Endodermal cell (in vitro differentiated cells): ENCODE measurements around the gene MEX3C. TPM values are rescaled to one million over a fixed set of nuclear protein-coding genes. Genes with fewer than 3 reads are reported as not detected.

Source experiments
- DNase-seq: peaks from one replicate; pipeline ENCODE4 v3.0.0-alpha.2; 2017
- H3K27ac ChIP-seq: 2 replicates; pipeline ENCODE4 v1.5.1; 2013; ENCODE audit warnings: mild to moderate bottlenecking, low read depth, low read length, moderate library complexity
- H3K27me3 ChIP-seq: 2 replicates; pipeline ENCODE4 v1.6.1; 2013; ENCODE audit warnings: mild to moderate bottlenecking, low read length, moderate library complexity; ENCODE audit not compliant: insufficient read depth, control insufficient read depth, poor library complexity, severe bottlenecking
- H3K36me3 ChIP-seq: 2 replicates; pipeline ENCODE4 v1.7.0; 2013; ENCODE audit warnings: mild to moderate bottlenecking, low read length, moderate library complexity; ENCODE audit not compliant: control insufficient read depth, insufficient read depth
- H3K4me1 ChIP-seq: one replicate; pipeline ENCODE4 v1.7.0; 2013; ENCODE audit warnings: low read length; ENCODE audit not compliant: control insufficient read depth, insufficient read depth
- H3K4me3 ChIP-seq: 2 replicates; pipeline ENCODE4 v1.5.1; 2013; ENCODE audit warnings: mild to moderate bottlenecking, low read length, moderate library complexity
- H3K9ac ChIP-seq: 2 replicates; pipeline ENCODE4 v1.6.1; 2013; ENCODE audit warnings: mild to moderate bottlenecking, low read length, moderate library complexity; ENCODE audit not compliant: poor library complexity, severe bottlenecking; ENCODE audit errors: extremely low read depth
- H3K9me3 ChIP-seq: 2 replicates; pipeline ENCODE4 v1.6.1; 2013; ENCODE audit warnings: mild to moderate bottlenecking, low read length, moderate library complexity; ENCODE audit not compliant: control insufficient read depth
- H3K27ac Mint-ChIP-seq: 2 replicates; pipeline ENCODE4 v1.8.0; 2020; ENCODE audit warnings: mixed read lengths
- H3K27me3 Mint-ChIP-seq: 2 replicates; pipeline ENCODE4 v1.8.0; 2021; ENCODE audit warnings: mild to moderate bottlenecking, mixed read lengths; ENCODE audit not compliant: insufficient read depth
- H3K36me3 Mint-ChIP-seq: 2 replicates; pipeline ENCODE4 v1.8.0; 2020; ENCODE audit warnings: low read depth, mixed read lengths
- H3K4me1 Mint-ChIP-seq: 2 replicates; pipeline ENCODE4 v1.8.0; 2020; ENCODE audit warnings: mixed read lengths
- H3K4me3 Mint-ChIP-seq: 2 replicates; pipeline ENCODE4 v1.8.0; 2020; ENCODE audit warnings: mild to moderate bottlenecking, moderate library complexity, mixed read lengths
- H3K9me3 Mint-ChIP-seq: 2 replicates; pipeline ENCODE4 v1.8.0; 2020; ENCODE audit warnings: mild to moderate bottlenecking, mixed read lengths
- WGBS, 2 experiments: methylation state at CpG; one replicate each; pipeline versions ENCODE4 v1.1.5 to v1.1.7; 2013; ENCODE audit warnings: missing lambda C conversion rate in 2 of 2, mixed read lengths in 1 of 2; ENCODE audit not compliant: insufficient coverage in 1 of 2, insufficient read length in 1 of 2; 5-methylcytosine and 5-hydroxymethylcytosine counted together
- total RNA-seq, 2 donors: library from RNA; stranded (reverse); fragmentation: NEBNext Ultra II Directional in 1 of 2; extraction: Animal tissue kit (Norgen Biotek cat#: 25700) in 1 of 2; gene quantifications; 2 replicates in 1 of 2; 3 replicates in 1 of 2; pipeline ENCODE4 v1.2.1, GENCODE V29; 2021
- TF ChIP-seq, protein P1 (sequence below): fragments of 200-600 bp; sonication (generic); conservative IDR thresholded peaks from 2 replicates; pipeline ENCODE4 v1.5.0; 2021; ENCODE audit warnings: antibody characterized with exemption, mild to moderate bottlenecking

MEX3C gene
- total RNA-seq, 2 donors from 2014 or later, result 60.1 to 68.4 TPM

- Histone ChIP-seq H3K4me1 (no peaks in the 10 kb centered on the region), H3K4me3 (no peak overlapping the region), H3K27me3 (no peaks in the 10 kb centered on the region), H3K9me3 (no peaks in the 10 kb centered on the region), H3K36me3 (peaks cover 72% of the 10 kb centered on the region), H3K27ac (no peak overlapping the region), H3K9ac (no peak overlapping the region)
- Mint-ChIP-seq H3K9me3 (no peaks in the 10 kb centered on the region), H3K4me3 (no peak overlapping the region), H3K36me3 (peaks cover 34% of the 10 kb centered on the region), H3K27ac (no peak overlapping the region), H3K4me1 (peaks cover 24% of the 10 kb centered on the region), H3K27me3 (no peaks in the 10 kb centered on the region)
- WGBS, 2 experiments, result no CpG with 5 or more reads among the region's 1 CpG
- TF ChIP-seq, protein P1, sequence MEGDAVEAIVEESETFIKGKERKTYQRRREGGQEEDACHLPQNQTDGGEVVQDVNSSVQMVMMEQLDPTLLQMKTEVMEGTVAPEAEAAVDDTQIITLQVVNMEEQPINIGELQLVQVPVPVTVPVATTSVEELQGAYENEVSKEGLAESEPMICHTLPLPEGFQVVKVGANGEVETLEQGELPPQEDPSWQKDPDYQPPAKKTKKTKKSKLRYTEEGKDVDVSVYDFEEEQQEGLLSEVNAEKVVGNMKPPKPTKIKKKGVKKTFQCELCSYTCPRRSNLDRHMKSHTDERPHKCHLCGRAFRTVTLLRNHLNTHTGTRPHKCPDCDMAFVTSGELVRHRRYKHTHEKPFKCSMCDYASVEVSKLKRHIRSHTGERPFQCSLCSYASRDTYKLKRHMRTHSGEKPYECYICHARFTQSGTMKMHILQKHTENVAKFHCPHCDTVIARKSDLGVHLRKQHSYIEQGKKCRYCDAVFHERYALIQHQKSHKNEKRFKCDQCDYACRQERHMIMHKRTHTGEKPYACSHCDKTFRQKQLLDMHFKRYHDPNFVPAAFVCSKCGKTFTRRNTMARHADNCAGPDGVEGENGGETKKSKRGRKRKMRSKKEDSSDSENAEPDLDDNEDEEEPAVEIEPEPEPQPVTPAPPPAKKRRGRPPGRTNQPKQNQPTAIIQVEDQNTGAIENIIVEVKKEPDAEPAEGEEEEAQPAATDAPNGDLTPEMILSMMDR, result no peak
- DNase-seq, result no peak
Observed at GRCh38 chr18:51183372-51184090, 13.9 kb downstream of the MEX3C start.

- Mint-ChIP-seq H3K4me1 (peaks cover 20% of the 10 kb centered on the region), H3K4me3 (no peak overlapping the region), H3K36me3 (peaks cover 31% of the 10 kb centered on the region), H3K27ac (no peak overlapping the region), H3K9me3 (no peaks in the 10 kb centered on the region), H3K27me3 (no peaks in the 10 kb centered on the region)
- Histone ChIP-seq H3K9ac (no peak overlapping the region), H3K27me3 (no peaks in the 10 kb centered on the region), H3K36me3 (peaks cover 74% of the 10 kb centered on the region), H3K4me3 (no peak overlapping the region), H3K27ac (no peak overlapping the region), H3K4me1 (no peaks in the 10 kb centered on the region), H3K9me3 (no peaks in the 10 kb centered on the region)
- DNase-seq, result no peak
- TF ChIP-seq, protein P1, result no peak
Observed at GRCh38 chr18:51182824-51183223, 14.7 kb downstream of the MEX3C start.

GRCh38 chr18:51171625-51172259, 25.7 kb downstream of the MEX3C start:
- H3K27me3 Mint-ChIP-seq, result no peaks in the 10 kb centered on the region
- Histone ChIP-seq H3K27ac (no peak overlapping the region), H3K36me3 (peaks cover 42% of the 10 kb centered on the region), H3K4me3 (no peak overlapping the region), H3K4me1 (no peaks in the 10 kb centered on the region), H3K27me3 (no peaks in the 10 kb centered on the region), H3K9me3 (no peaks in the 10 kb centered on the region), H3K9ac (no peak overlapping the region)
- peaks cover 23% of the 10 kb centered on the region for H3K36me3 Mint-ChIP-seq
- no peak for DNase-seq
- H3K9me3 Mint-ChIP-seq, result no peaks in the 10 kb centered on the region
- H3K27ac Mint-ChIP-seq, result no peak overlapping the region
- H3K4me3 Mint-ChIP-seq, result no peak overlapping the region
- peaks cover 14% of the 10 kb centered on the region for H3K4me1 Mint-ChIP-seq
- TF ChIP-seq, protein P1, result no peak
- 96 to 100% methylated on average over 1 of the region's 1 CpG for WGBS, 2 experiments
